ENCODE data around the gene NAPB.
"Not testable (repeated sequence)": the region's sequence is repeated elsewhere in the genome, so short reads cannot be mapped to it uniquely, and the experiment has no call there.

The NAPB gene

GRCh38 chr20:23365390-23366165, 55.7 kb downstream of the NAPB start:
- no peak for DNase-seq

- DNase-seq: no peak
Observed at GRCh38 chr20:23363257-23363649, 58.0 kb downstream of the NAPB start.

GRCh38 chr20:23362392-23363256, 58.7 kb downstream of the NAPB start:
- DNase-seq: peak in 1 of 2 experiments; percentile 37

- peak; percentile 97 to 98 for DNase-seq
Observed at GRCh38 chr20:23361476-23362391, 59.6 kb downstream of the NAPB start, which contains the start of gene GZF1. Gene GZF1 (plus strand): TSS chr20:23362182. CDS start chr20:23364384, 2,202 bp downstream.

GRCh38 chr20:23361119-23361475, 60.2 kb downstream of the NAPB start:
- peak in 1 of 2 experiments; percentile 13 for DNase-seq

GRCh38 chr20:23360531-23360930, 60.8 kb downstream of the NAPB start:
- no peak for DNase-seq

- peak in 1 of 2 experiments; percentile 15 for DNase-seq
Observed at GRCh38 chr20:23358923-23359593, 62.2 kb downstream of the NAPB start.

- DNase-seq: no peak
Observed at GRCh38 chr20:23358563-23358906, 62.8 kb downstream of the NAPB start.

GRCh38 chr20:23357767-23358562, 63.3 kb downstream of the NAPB start:
- DNase-seq: peak; percentile 99 to 100

GRCh38 chr20:23356203-23356602, 65.1 kb downstream of the NAPB start:
- no peak for DNase-seq

- peak; percentile 18 to 48 for DNase-seq
Observed at GRCh38 chr20:23350904-23351838, 70.1 kb downstream of the NAPB start.

- DNase-seq: peak; percentile 98 to 99
Observed at GRCh38 chr20:23350196-23350903, 70.9 kb downstream of the NAPB start, which contains the start of gene NXT1. Gene NXT1 (plus strand): TSS chr20:23350791. CDS start chr20:23354042, 3,251 bp downstream.

GRCh38 chr20:23349338-23350195, 71.7 kb downstream of the NAPB start:
- DNase-seq: peak; percentile 73 to 78

- not testable (repeated sequence) for DNase-seq
Observed at GRCh38 chr20:23348510-23348909, 72.8 kb downstream of the NAPB start.

GRCh38 chr20:23347791-23348190, 73.5 kb downstream of the NAPB start:
- no peak for DNase-seq

GRCh38 chr20:23346002-23346401, 75.3 kb downstream of the NAPB start:
- DNase-seq: no peak

- no peak for DNase-seq
Observed at GRCh38 chr20:23344336-23344735, 77.0 kb downstream of the NAPB start.

- DNase-seq: no peak
Observed at GRCh38 chr20:23343590-23343989, 77.7 kb downstream of the NAPB start.

Data from SHP77 (cell line).